Lung (tissue), 12 donors: ENCODE data around the gene RPF1. TPM values are rescaled to one million over a fixed set of nuclear protein-coding genes. Genes with fewer than 3 reads are reported as not detected.
"Not testable (repeated sequence)": the region's sequence is repeated elsewhere in the genome, so short reads cannot be mapped to it uniquely, and the experiment has no call there.

Source experiments
- ATAC-seq: fragments of 200-7000 bp; cut with Tn5 transposase; one replicate; pipeline ENCODE4 v1.9.1; 2020; ENCODE audit warnings: moderate number of reproducible peaks; ENCODE audit not compliant: insufficient read depth, low FRiP score
- DNase-seq, 3 donors: peaks; one replicate each; pipeline ENCODE4 v3.0.0-alpha.2; 2013 to 2017
- H3K27ac ChIP-seq, 2 donors: one replicate each; pipeline ENCODE4 v1.5.1; 2013; ENCODE audit warnings: mild to moderate bottlenecking in 2 of 2, moderate library complexity in 2 of 2, control low read depth in 1 of 2, inconsistent platforms in 1 of 2, low read depth in 1 of 2, low read length in 1 of 2
- H3K27me3 ChIP-seq, 3 donors: one replicate each; pipeline ENCODE4 v1.5.1; 2013; ENCODE audit warnings: low read length in 2 of 3; ENCODE audit not compliant: control insufficient read depth in 3 of 3, insufficient read depth in 3 of 3
- H3K36me3 ChIP-seq, 4 donors: one replicate each; pipeline ENCODE4 v1.5.1; 2013; ENCODE audit warnings: low read length in 4 of 4, mild to moderate bottlenecking in 1 of 4, moderate library complexity in 1 of 4; ENCODE audit not compliant: control insufficient read depth in 4 of 4, insufficient read depth in 4 of 4
- H3K4me1 ChIP-seq, 5 donors: one replicate each; pipeline ENCODE4 v1.5.1; 2013; ENCODE audit warnings: low read length in 5 of 5, mild to moderate bottlenecking in 2 of 5, moderate library complexity in 1 of 5; ENCODE audit not compliant: control insufficient read depth in 5 of 5, insufficient read depth in 5 of 5
- H3K4me3 ChIP-seq: one replicate; pipeline ENCODE4 v1.5.1; 2013; ENCODE audit warnings: mild to moderate bottlenecking, control low read depth, moderate library complexity
- H3K9ac ChIP-seq, 2 donors: one replicate each; pipeline ENCODE4 v1.5.1; 2013; ENCODE audit warnings: low read length in 2 of 2, control low read depth in 1 of 2; ENCODE audit not compliant: insufficient read depth in 1 of 2
- H3K9me3 ChIP-seq, 4 donors: one replicate each; pipeline ENCODE4 v1.5.1; 2013; ENCODE audit warnings: low read length in 3 of 4, mild to moderate bottlenecking in 1 of 4, moderate library complexity in 1 of 4; ENCODE audit not compliant: control insufficient read depth in 4 of 4, insufficient read depth in 3 of 4
- WGBS, 2 donors: extraction: QIAGEN DNeasy Blood & Tissue Kit; methylation state at CpG; one replicate each; pipeline ENCODE4 v1.1.7; 2013; 5-methylcytosine and 5-hydroxymethylcytosine counted together
- polyA plus RNA-seq, 2 donors: library from polyadenylated mRNA; stranded (reverse); fragments of 200-250 nt; gene quantifications; one replicate each; pipeline ENCODE4 v1.2.1, GENCODE V29; 2013
- total RNA-seq, 2 donors: library from RNA; depleted of rRNA in 1 of 2; stranded (reverse); fragments of >200 nt in 1 of 2; gene quantifications; one replicate each; pipeline ENCODE4 v1.2.1, GENCODE V29; 2014 to 2021
- TF ChIP-seq, protein P1 (sequence below): IDR thresholded peaks from 2 replicates; pipeline ENCODE4 v1.5.1; 2012; ENCODE audit warnings: mild to moderate bottlenecking; ENCODE audit errors: control extremely low read depth, extremely low read depth
- donor health status: control.
- donor health status: control.
- donor health status: Bipolar disorder and iron deficiency.
- donor health status: healthy.
- donor health status: DM: yes; HTN: yes; CAD: no.

The RPF1 gene
- total and polyA plus RNA-seq, 4 donors = 22.2 to 47.2 (median 30.2) TPM

DNA sequence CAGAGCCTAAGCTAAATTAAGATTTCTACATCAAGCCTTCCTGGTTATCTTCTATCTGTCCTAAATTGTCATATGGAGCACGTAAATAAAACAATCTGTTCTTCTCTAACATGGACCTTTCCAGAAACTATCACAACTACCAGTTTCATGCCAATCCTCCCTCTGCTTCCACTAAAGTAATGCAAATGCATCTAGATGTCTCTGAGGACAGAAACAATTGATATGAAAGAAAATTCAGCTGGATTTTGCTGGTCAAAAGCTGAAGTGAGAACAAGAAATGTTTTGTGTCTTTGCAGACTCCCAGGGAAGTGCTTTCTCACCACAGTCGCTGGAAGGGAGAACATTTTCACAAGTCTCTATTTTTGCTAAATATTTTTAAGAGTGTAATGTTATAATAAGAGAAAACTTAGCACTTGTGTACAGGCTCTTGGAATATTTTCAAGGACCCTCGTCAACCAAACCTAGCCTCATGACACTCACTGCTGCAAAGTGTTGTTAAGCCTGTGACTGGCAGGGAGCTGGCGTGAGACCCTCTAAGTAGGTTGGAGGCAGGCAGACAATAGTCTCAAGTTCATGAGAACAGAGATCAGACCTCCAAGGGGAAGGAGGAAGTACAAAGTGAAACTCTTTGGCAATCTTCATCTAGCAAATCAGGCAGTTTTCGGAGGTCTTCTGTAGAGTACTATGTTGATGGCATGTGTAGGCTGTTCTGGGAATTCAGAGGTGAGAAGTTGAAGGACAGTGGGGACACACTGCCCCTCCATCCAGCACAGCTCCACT, 42.0 kb upstream of the RPF1 start:
- Histone ChIP-seq H3K9me3 (no peaks in the 10 kb centered on the region), H3K27ac (no peak overlapping the region), H3K27me3 (peaks cover 0 to 12% (median 7%) of the 10 kb centered on the region in 3 donors), H3K36me3 (no peaks in the 10 kb centered on the region), H3K4me1 (peaks cover 0 to 5% (median 3%) of the 10 kb centered on the region in 5 donors), H3K4me3 (no peak overlapping the region), H3K9ac (no peak overlapping the region)
- DNase-seq (no peak), ATAC-seq (no peak)
- TF ChIP-seq, protein P1, sequence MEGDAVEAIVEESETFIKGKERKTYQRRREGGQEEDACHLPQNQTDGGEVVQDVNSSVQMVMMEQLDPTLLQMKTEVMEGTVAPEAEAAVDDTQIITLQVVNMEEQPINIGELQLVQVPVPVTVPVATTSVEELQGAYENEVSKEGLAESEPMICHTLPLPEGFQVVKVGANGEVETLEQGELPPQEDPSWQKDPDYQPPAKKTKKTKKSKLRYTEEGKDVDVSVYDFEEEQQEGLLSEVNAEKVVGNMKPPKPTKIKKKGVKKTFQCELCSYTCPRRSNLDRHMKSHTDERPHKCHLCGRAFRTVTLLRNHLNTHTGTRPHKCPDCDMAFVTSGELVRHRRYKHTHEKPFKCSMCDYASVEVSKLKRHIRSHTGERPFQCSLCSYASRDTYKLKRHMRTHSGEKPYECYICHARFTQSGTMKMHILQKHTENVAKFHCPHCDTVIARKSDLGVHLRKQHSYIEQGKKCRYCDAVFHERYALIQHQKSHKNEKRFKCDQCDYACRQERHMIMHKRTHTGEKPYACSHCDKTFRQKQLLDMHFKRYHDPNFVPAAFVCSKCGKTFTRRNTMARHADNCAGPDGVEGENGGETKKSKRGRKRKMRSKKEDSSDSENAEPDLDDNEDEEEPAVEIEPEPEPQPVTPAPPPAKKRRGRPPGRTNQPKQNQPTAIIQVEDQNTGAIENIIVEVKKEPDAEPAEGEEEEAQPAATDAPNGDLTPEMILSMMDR = no peak
- 26 to 52% methylated on average over 5 of the region's 5 CpGs for WGBS, 2 donors

GRCh38 chr1:84442256-84442655, 36.8 kb upstream of the RPF1 start:
- Histone ChIP-seq H3K4me1 (peaks cover 0 to 3% (median 0%) of the 10 kb centered on the region in 5 donors), H3K9ac (no peak overlapping the region), H3K27ac (no peak overlapping the region), H3K27me3 (peaks cover 0 to 2% (median 0%) of the 10 kb centered on the region in 3 donors), H3K4me3 (no peak overlapping the region), H3K9me3 (no peaks in the 10 kb centered on the region), H3K36me3 (no peaks in the 10 kb centered on the region)
- 7 to 14% methylated on average over 2 of the region's 2 CpGs for WGBS, 2 donors
- TF ChIP-seq, protein P1 = peak; percentile 24
- ATAC-seq (peak; percentile 97), DNase-seq (peak in 2 of 3 donors; percentile 50 to 72)

- not testable (repeated sequence) for ATAC-seq
Observed at GRCh38 chr1:84442747-84443646, 36.1 kb upstream of the RPF1 start.

DNA sequence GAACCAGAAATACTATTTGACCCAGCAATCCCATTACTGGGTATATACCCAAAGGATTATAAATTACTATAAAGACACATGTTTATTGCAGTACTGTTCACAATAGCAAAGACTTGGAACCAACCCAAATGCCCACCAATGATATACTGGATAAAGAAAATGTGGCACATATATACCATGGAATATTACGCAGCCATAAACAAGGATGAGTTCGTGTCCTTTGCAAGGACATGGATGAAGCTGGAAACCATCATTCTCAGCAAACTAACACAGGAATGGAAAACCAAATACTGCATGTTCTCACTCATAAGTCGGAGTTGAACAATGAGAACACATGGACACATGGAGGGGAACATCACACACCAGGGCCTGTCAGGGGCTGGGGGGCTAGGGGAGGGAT, 30.4 kb upstream of the RPF1 start:
- H3K36me3 ChIP-seq, H3K27me3 ChIP-seq, H3K4me3 ChIP-seq, H3K27ac ChIP-seq, H3K4me1 ChIP-seq, H3K9me3 ChIP-seq, H3K9ac ChIP-seq, ATAC-seq, DNase-seq: not testable (repeated sequence)
- 96 to 100% methylated on average over 3 of the region's 3 CpGs for WGBS, 2 donors

More at GRCh38 chr1:84442747-84443646, 36.1 kb upstream of the RPF1 start:
- not testable (repeated sequence) for H3K4me1 ChIP-seq, H3K27me3 ChIP-seq, DNase-seq, H3K36me3 ChIP-seq, H3K9me3 ChIP-seq, H3K9ac ChIP-seq, H3K4me3 ChIP-seq, H3K27ac ChIP-seq
- WGBS, 2 donors = 86 to 91% methylated on average over 7 of the region's 7 CpGs
